GM18498 (cell line): ENCODE results near the gene SLC1A2.

Experiments
- ATAC-seq: cut with Tn5 transposase; IDR thresholded peaks from one replicate; pipeline ENCODE4 v1.9.1; 2021; ENCODE audit warnings: mild to moderate bottlenecking, moderate library complexity; ENCODE audit not compliant: unreplicated experiment

Gene SLC1A2

DNA sequence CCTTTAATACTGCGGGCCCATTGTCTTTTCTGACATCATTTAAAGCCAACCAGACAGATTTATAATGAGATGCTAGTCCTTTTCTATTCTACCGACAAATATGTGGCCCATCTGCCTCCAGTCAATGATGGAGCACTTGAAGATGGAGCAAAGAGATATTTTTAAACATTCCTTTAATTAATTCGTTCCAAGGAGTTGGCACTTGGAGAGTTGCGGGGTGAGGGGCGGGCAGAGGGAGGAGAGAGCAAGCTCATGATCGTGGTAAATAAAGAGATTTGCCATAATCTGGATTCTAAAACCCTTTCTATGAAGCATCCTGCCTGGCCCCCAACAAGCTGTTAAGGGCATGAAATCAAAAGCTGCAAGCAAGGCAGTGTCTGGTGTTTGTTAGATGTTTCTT is 5.0 kb downstream of the SLC1A2 start:
- no peak for ATAC-seq

GRCh38 chr11:35413598-35413997 is 5.8 kb downstream of the SLC1A2 start:
- ATAC-seq, result no peak

DNA sequence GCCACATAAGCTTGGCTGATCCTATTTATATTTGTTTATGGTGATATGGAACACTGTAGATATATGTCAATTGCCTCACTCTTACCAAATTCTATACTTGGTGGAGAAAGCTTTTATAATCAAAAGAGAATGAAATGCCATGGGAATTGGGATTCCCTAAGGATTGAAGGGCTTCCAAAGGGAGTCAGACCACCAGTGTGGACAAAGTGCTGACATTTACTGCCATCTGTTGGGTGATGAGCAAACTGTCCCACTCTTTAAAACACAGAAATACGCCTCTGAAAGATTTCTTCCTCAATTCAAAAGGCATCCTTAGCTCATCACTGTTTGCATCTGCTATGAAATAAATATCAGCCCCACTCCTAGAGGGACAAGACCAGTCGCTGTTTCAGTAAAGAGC is 7.1 kb downstream of the SLC1A2 start:
- ATAC-seq, result no peak

DNA sequence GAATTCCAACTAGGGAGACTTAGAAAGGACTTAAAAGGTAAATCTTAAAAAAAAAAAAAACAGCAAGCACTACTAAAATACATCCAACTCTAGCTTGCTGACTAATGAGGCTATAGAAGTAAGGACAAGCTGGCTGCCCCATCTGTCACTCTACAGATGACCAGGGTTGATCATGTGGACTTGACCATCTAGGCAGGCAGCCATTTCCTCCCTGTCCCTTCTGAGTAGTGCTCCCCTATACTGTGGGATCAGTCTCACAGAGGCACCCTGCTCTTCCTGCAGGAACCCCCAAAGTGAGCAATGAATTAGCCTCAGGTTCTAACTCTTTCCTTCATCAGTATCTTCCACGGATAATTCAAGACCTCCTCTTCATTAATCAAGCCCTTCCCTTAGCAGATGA is 12.3 kb downstream of the SLC1A2 start:
- no peak for ATAC-seq

DNA sequence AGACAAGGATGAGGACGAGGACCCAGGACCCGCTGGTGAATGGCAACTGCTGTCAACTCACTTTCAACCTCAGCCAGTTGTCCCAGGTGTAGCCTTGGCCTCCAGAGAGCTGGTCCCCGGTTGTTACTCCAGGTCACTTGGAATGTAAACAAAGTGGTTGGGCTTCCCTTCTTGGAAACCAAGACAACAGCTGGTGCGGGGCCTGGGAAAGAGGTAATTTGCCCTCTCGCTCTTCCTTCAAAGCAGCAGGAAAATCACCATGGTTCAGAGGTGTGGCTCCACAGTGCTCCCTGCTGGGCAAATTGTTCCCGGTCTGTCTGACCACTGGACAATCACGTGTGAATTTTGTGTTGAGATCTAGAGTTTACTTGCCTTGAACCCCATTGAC is 15.0 kb downstream of the SLC1A2 start:
- ATAC-seq, result no peak

DNA sequence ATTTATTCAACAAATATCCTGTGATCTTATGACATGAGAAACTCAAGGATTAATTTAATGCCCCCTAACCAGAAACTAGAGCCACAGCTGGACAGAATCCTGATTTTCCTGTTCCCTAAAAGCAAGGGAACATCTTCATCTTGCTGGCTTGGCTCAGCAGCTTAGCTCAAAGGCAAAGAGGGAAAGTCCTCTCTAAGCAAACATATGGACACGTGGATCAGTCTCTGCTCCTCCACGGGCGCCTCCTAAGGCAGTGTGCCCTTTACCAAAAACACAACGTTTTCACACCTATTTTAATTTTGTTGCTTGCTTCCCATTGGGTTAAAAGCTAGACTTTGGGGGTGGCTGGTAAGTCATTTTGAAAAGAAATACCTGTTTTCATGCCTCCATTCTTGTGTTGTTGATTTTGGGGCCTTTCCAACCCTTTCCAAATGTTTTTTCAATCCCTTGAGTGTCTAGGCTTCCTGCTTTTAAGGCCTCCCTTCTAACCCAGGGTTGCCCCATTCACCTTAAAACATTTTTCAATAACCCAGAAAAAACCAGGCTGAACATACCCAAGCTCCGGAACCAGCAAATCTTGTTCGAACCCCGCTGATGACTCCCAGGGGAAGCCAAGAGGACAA is 15.5 kb downstream of the SLC1A2 start:
- no peak for ATAC-seq

DNA sequence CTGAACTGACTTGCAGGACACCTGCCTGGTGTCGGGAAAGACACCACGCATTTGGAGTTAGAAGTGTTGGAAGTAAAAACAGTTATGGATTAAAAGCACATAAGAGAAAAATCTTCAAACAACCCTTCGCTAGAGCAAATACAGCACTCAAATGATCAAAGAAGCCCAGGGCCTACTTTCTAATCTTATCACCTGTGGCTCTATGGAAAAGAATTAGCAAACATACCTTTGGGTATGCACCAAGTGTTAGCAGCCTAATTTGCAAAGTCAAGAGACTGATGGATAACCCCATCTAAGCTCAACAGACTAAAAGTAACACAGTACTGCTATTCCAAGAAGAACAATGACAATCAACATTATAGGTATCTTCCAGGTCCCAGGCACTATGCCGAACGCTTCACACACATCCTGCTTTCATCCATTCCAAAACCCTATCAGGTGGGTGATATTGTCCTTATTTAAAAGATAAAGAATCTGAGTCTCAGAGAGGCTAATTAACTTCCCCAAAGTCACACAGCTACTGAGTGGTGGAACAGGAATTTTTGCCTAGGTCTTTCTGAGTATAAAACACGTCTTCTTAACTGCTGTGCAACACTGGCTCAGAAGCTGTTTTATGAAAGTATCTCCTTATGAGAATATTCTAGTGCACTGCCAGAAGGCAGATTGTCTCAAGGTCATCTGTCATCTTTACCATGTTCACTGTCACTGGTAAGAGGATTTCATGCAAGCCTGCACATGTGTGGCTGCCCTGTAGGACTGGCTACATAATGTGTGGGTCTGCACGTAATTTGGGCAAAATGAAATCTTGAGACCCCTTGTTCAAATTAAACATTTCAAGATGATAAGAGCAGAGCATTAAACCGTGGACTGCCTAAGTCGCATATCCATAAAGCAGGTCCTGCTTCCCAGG is 16.4 kb downstream of the SLC1A2 start:
- no peak for ATAC-seq

GRCh38 chr11:35398881-35399280 is 20.5 kb downstream of the SLC1A2 start:
- ATAC-seq, result no peak

GRCh38 chr11:35394941-35395340 is 24.4 kb downstream of the SLC1A2 start:
- ATAC-seq, result no peak

DNA sequence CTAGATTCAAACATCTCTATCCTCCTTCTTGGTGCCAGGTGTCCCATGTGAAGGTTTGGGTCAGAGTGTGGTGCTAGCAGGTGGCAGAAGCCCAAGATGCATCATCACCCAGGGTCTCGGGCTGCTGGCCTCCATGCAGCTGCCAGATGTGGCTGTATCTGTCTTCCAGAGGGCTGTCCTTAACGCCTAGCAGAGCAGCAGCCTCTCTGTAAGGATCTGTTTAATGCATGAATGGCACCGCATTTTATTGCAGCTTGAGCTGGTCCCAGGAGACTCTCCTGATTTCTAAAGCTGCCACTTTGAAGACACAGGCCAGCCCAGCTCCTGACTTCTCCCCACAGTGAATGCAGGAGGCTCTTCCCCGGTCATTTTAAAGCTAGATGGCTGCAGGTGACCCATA is 26.3 kb downstream of the SLC1A2 start:
- no peak for ATAC-seq

DNA sequence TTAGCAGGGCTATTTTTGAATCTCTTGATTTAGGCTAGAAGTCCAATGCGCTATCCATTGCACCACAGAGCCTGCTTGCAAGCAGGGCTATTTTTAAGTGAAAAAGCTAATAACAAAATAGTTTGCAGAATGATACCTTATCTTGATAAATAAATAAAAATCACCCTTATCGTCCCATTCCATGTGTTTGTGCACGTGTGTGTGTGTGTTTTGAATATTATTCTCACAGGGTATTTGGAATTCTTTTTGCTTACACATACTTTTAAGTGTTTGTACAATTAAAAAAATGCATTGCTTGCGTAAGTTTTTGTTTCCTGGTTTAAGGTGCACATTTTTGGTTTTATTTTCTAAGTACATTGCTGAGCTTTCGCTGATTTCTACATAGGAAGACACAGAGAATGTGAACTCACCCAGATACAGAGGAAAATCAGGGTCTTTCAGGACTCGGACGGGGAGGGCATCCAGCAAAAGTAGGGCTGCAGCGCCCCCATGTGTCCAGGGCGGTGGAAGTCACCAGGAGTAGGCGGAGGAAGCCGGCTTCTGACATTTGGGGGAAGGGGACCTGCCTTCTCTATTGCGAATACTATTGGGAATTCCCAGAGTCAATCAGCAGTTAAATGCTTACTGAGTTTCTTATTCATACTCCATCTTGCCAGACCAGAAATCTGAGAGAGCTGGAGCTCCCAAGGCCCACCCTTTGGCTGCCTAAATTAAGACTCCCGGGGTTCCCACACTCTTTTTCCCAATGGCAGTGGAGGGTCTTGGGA is 27.3 kb downstream of the SLC1A2 start:
- peak; percentile 55 for ATAC-seq

DNA sequence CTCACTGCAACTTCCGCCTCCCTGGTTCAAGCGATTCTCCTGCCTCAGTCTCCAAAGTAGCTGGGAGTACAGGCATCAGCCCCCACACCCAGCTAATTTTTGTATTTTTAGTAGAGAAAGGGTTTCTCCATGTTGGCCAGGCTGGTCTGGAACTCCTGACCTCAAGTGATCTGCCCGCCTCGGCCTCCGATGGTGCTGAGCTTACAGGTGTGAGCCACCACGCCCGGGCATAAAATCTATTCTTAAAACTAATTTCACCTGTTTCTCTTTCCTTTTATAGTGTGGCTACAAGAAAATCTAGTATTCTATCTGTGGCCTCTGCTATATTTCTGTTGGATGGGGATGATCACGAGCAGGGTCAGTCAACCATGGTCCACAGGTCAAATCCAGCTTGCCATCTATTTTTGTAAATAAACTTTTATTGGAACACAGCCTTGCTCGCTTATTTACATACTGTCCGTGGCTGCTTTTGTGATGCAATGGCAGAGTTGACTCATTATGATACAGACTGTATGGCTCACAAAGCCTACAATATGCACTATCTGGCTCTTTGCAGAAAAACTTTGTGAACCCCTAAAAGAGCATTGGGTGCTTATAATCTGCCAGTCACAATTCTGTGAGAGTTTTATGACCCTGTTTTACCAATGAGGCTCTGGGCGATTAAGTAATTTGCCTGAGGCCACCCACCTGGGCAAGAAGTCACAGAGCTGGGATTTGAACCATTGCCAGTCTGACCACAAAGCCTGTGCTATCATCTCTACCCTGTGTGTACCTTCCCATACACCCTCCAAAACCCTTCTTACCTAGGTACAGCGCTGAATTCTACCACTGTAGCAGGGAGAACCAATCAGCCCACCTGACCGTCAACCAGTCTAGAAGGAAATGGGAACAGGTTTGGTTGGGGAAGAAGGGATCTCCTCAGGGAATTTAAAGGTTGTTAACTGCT is 28.3 kb downstream of the SLC1A2 start:
- ATAC-seq, result peak; percentile 87

DNA sequence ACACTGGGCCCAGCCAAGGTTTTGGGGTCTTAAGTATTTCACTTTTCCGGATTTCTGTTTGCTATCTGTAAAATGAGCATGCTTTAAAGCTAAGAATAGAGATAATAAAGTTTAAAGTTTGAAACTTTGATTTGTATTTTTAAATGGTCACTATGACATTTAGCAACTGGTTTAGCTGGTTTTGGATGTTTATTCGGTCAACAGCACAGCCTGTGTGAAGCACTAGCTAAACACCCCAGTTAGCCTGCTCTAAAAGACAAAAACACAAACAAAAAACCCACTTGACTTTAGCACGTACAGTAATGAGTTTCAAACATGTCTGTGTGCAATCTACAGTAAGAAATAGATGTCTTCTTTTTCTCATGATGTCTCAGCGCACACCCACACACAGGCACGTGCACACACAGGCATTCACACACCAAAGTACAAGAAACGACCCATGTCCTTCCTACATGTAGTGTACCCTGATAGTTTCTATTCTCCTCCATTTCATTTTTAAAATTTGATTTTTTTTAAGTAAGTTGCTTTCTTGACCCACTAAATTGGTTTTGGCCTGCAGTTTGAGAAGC is 29.4 kb downstream of the SLC1A2 start:
- no peak for ATAC-seq

DNA sequence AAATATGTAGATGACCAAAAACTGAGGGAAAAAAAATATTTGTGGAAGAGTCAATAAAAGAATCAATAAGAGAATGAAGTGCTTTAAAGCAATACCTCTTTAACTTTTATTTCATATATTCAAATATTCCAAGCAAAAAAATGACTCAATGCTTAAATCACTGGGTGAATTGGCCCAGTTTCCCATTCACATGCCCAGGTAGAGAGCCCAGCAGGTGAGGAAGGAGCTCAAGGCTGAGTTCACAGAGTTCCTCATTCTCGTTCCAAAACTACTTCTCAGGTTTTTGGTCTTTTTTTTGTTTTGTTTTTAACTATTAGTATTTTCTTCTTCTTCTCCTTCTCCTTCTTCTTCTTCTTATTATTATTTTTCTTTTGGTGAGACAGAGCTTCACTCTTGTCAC is 30.2 kb downstream of the SLC1A2 start:
- ATAC-seq, result no peak

DNA sequence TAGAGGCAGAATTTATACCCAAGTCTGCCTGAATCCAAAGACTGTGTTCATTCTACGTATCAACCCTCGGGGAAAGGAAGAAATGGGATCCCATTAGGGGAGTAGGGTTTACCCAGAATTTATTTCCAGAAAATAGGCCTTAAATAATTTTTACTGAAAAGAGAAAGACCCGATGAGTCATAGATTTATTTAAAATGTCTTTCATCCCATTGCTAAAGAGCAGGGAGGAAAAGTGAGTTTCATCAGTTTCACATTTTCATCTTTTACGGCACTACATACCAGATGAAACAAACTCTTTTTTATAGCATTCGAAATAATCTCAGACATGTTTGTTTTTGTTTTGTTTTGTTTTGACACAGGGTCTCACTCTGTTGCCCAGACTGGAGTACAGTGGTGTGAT is 31.3 kb downstream of the SLC1A2 start:
- no peak for ATAC-seq

DNA sequence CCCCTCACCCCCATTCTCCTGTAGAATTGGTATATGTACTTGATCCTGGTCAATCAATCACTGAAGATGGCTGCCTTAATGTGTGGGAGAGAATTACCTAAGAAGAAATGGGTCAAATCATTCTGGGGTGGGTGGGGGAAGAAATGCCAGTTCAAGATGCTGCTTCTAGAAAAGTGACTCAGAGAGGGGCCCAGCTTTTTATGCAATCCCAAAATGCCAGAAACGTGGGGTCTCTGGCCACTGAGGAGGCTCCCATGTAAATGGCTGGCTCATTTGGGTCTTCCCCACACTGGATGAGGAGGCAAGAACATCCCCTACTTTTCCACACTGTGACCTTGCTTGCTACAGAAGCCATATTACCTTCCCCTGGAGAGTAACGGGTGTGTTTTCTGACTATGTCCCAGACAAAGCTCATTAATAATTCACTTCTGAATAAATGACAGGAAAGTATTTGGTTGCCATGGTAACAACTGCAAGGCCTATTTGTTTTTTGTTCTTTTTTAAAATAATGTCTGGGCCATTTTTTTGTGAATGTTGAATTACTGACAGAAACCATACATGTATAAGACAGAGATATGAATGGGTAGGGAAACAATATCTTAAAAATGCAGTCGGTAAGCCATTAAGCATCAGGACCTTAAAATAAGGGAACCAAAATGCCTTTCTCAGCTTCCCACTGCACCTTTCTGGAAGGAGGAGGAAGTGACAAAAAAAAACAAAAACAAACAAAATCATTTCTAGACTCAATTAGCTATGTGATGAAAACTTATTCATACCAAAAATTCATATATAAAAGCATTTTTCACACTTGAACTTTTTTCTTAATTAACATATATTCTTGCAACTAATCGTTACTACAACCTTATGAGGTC is 32.0 kb downstream of the SLC1A2 start:
- no peak for ATAC-seq

GRCh38 chr11:35383953-35384352 is 35.4 kb downstream of the SLC1A2 start:
- ATAC-seq, result no peak

DNA sequence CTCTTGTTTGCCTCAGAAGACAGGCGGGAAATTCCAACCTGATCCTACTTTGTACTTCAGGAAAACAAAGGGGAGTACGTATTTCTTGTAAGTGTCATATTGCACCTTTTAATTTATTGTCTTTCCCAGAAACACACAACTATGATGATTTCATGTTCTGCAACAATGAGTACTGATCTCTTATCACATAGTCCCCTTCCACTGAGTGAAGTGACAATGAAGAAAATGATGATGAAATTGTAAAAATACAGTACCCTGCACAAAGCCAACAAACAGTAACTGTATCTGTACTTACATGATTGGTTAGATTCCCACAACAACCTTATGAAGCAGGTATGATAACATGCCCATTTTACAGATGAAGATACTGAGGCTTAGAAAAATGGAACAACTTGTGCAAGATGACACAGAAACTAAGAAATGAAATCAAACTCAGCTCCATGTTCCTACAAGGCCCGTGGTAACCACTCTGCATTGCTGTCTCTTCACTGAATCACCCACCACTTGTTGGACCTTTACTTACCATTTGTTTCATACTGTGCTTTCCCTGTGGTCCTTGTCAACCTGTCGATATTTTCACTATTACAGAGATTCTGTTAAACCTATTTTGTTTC is 37.5 kb downstream of the SLC1A2 start:
- ATAC-seq, result no peak

DNA sequence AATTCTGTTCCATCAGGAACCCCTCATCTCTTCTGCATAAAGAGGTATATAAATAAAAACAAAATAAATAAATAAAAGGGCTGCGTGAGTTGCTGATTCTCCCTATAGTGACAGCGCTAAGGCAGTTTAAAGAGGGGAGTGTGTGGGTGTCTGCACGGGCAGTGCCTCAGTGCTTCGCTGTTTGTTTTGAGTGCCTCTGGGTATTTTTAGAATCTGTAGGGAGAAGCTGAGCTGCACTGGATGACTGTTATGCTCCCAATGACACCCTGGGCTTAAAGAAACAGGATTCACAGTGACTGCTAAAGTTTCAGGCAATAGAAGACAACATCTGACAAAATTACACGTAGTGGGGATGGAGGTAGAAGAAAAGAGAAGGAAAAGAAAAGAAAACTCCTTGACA is 38.8 kb downstream of the SLC1A2 start:
- ATAC-seq, result no peak
